Liver (tissue), 9 donors: Measurements from ENCODE around the gene TRPC4AP. TPM values are rescaled to one million over a fixed set of nuclear protein-coding genes. Genes with fewer than 3 reads are reported as not detected.

ENCODE experiments used
- DNase-seq: peaks from one replicate; pipeline ENCODE4 v3.0.0-alpha.2; 2017; ENCODE audit warnings: low spot score
- H3K27ac ChIP-seq, 2 donors: one replicate each; pipeline ENCODE4 v1.7.0; 2013; ENCODE audit warnings: inconsistent platforms in 2 of 2, low read length in 2 of 2, control low read depth in 1 of 2, low read depth in 1 of 2, mild to moderate bottlenecking in 1 of 2
- H3K27me3 ChIP-seq, 4 donors: one replicate each; pipeline versions ENCODE4 v1.6.1 to v1.7.0; 2013; ENCODE audit warnings: low read length in 3 of 4, inconsistent platforms in 1 of 4, mild to moderate bottlenecking in 1 of 4, moderate library complexity in 1 of 4; ENCODE audit not compliant: control insufficient read depth in 4 of 4, insufficient read depth in 4 of 4
- H3K36me3 ChIP-seq, 4 donors: one replicate each; pipeline versions ENCODE4 v1.6.1 to v1.7.0; 2013; ENCODE audit warnings: low read length in 3 of 4, mild to moderate bottlenecking in 3 of 4, low read depth in 1 of 4, moderate library complexity in 1 of 4; ENCODE audit not compliant: control insufficient read depth in 4 of 4, insufficient read depth in 3 of 4
- H3K4me1 ChIP-seq, 4 donors: one replicate each; pipeline versions ENCODE4 v1.6.1 to v1.7.0; 2013; ENCODE audit warnings: low read length in 3 of 4, mild to moderate bottlenecking in 3 of 4, moderate library complexity in 1 of 4; ENCODE audit not compliant: control insufficient read depth in 4 of 4, insufficient read depth in 4 of 4
- H3K4me3 ChIP-seq, 3 donors: one replicate each; pipeline versions ENCODE4 v1.6.1 to v1.7.0; 2013; ENCODE audit warnings: low read length in 3 of 3, control low read depth in 1 of 3, low read depth in 1 of 3, mild to moderate bottlenecking in 1 of 3
- H3K9ac ChIP-seq, 2 donors: one replicate each; pipeline ENCODE4 v1.7.0; 2013; ENCODE audit warnings: low read length in 2 of 2, mild to moderate bottlenecking in 2 of 2, moderate library complexity in 2 of 2, control low read depth in 1 of 2, low read depth in 1 of 2
- H3K9me3 ChIP-seq, 4 donors: one replicate each; pipeline versions ENCODE4 v1.6.1 to v1.7.0; 2013; ENCODE audit warnings: low read length in 3 of 4; ENCODE audit not compliant: control insufficient read depth in 4 of 4
- EGR1 ChIP-seq, 2 donors: IDR thresholded peaks; 2 replicates each; pipeline ENCODE4 v1.6.1; 2016 to 2018; ENCODE audit warnings: antibody characterized with exemption in 2 of 2, low read depth in 2 of 2
- FOXA1 ChIP-seq: IDR thresholded peaks from 2 replicates; pipeline ENCODE4 v1.6.1; 2016; ENCODE audit warnings: antibody characterized with exemption
- FOXA2 ChIP-seq: IDR thresholded peaks from 2 replicates; pipeline ENCODE4 v1.6.1; 2016; ENCODE audit warnings: antibody characterized with exemption
- GABPA ChIP-seq, 2 donors: IDR thresholded peaks in 1 of 2; conservative IDR thresholded peaks in 1 of 2; 2 replicates each; pipeline ENCODE4 v1.6.1; 2016; ENCODE audit warnings: antibody characterized with exemption in 2 of 2, mild to moderate bottlenecking in 1 of 2, moderate library complexity in 1 of 2
- HNF4A ChIP-seq, 2 donors: conservative IDR thresholded peaks; 2 replicates each; pipeline ENCODE4 v1.6.1; 2016; ENCODE audit warnings: antibody characterized with exemption in 2 of 2, mild to moderate bottlenecking in 2 of 2
- HNF4G ChIP-seq: IDR thresholded peaks from 2 replicates; pipeline ENCODE4 v1.6.1; 2016; ENCODE audit warnings: antibody characterized with exemption
- JUND ChIP-seq, 2 donors: IDR thresholded peaks; 2 replicates each; pipeline ENCODE4 v1.6.1; 2016; ENCODE audit warnings: antibody characterized with exemption in 2 of 2
- NR2F2 ChIP-seq: IDR thresholded peaks from 2 replicates; pipeline ENCODE4 v1.6.1; 2016; ENCODE audit warnings: antibody characterized with exemption
- RAD21 ChIP-seq, 2 donors: IDR thresholded peaks; 2 replicates each; pipeline ENCODE4 v1.6.1; 2016; ENCODE audit warnings: antibody characterized with exemption in 2 of 2, mild to moderate bottlenecking in 2 of 2
- RXRA ChIP-seq, 2 donors: IDR thresholded peaks; 2 replicates each; pipeline ENCODE4 v1.6.1; 2017 to 2018; ENCODE audit warnings: antibody characterized with exemption in 2 of 2, mild to moderate bottlenecking in 1 of 2
- SP1 ChIP-seq: IDR thresholded peaks from 2 replicates; pipeline ENCODE4 v1.6.1; 2018; ENCODE audit warnings: antibody characterized with exemption, mild to moderate bottlenecking
- TAF1 ChIP-seq: conservative IDR thresholded peaks from 2 replicates; pipeline ENCODE4 v1.6.1; 2016; ENCODE audit warnings: antibody characterized with exemption, mild to moderate bottlenecking
- YY1 ChIP-seq: IDR thresholded peaks from 2 replicates; pipeline ENCODE4 v1.6.1; 2016; ENCODE audit warnings: antibody characterized with exemption, mild to moderate bottlenecking
- WGBS: extraction: QIAGEN DNeasy Blood & Tissue Kit; methylation state at CpG from one replicate; pipeline ENCODE4 v1.1.7; 2013; 5-methylcytosine and 5-hydroxymethylcytosine counted together
- polyA plus RNA-seq, 2 donors: library from polyadenylated mRNA; stranded (reverse) in 1 of 2; unstranded in 1 of 2; fragments of 200-250 nt in 1 of 2; fragments of >200 nt in 1 of 2; fragmentation: Nextera tagmentation in 1 of 2; extraction: Ambion mirVana in 1 of 2; gene quantifications; one replicate each; pipeline versions ENCODE4 v1.2.1 to v1.2.3, GENCODE V29; 2013 to 2015
- total RNA-seq, 2 donors: library from RNA; depleted of rRNA; stranded (reverse); fragments of >200 nt; gene quantifications; one replicate each; pipeline ENCODE4 v1.2.3, GENCODE V29; 2014
- TF ChIP-seq, protein P1 (sequence below): IDR thresholded peaks from 2 replicates; pipeline ENCODE4 v1.6.1; 2016; ENCODE audit warnings: antibody characterized with exemption
- TF ChIP-seq, protein P2 (sequence below): fragments of 150-350 bp; IDR thresholded peaks from 2 replicates; pipeline ENCODE4 v1.5.1; 2017; ENCODE audit warnings: improper control_type of control experiment, low read depth, low read length; ENCODE audit not compliant: missing input control
- TF ChIP-seq, protein P3 (sequence below): IDR thresholded peaks from 2 replicates; pipeline ENCODE4 v1.6.1; 2016; ENCODE audit warnings: antibody characterized with exemption
- TF ChIP-seq, protein P4 (sequence below): IDR thresholded peaks from 2 replicates; pipeline ENCODE4 v1.6.1; 2016; ENCODE audit warnings: antibody characterized with exemption, mild to moderate bottlenecking
- TF ChIP-seq, protein P5 (sequence below): IDR thresholded peaks from 2 replicates; pipeline ENCODE4 v1.6.1; 2016; ENCODE audit warnings: antibody characterized with exemption
- donor health status: healthy.
- donor health status: healthy.
- donor health status: healthy.
- donor health status: healthy.
- donor health status: healthy.

Gene TRPC4AP
- total and polyA plus RNA-seq, 4 donors = 26.3 to 57.2 (median 33.8) TPM

DNA sequence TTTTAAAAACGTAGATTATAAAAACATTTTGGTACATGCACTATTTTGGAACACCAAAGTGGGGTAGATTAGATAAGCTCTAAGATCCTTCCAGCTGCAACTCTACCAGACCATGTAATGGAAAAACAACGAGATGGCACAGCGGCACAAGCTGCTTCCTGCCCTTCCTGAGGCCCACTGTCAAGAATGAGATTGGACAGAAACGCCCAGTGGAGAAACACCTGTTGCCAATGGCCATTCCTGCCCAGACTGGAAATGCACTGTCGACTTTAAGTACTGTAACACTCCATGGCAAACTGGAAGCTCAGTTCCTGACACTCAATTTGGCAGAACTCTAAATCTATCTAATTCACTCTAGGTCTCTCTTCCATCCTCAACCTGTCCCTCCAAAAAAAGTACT is 33.1 kb upstream of the TRPC4AP start:
- Histone ChIP-seq H3K27ac (no peak overlapping the region), H3K4me1 (no peaks in the 10 kb centered on the region), H3K9me3 (no peaks in the 10 kb centered on the region), H3K36me3 (peaks cover 10 to 65% (median 56%) of the 10 kb centered on the region in 4 donors), H3K4me3 (no peak overlapping the region), H3K27me3 (no peaks in the 10 kb centered on the region), H3K9ac (no peak overlapping the region)
- TF ChIP-seq NR2F2 (no peak), HNF4G (no peak), FOXA2 (no peak), FOXA1 (no peak), YY1 (no peak), RAD21 (IDR thresholded peaks at IDR 0.05) (no peak), JUND (IDR thresholded peaks at IDR 0.05) (no peak), EGR1 (IDR thresholded peaks at IDR 0.05; ENCODE audit: low read depth in 2 of 2) (no peak), TAF1 (no peak), HNF4A (conservative IDR thresholded peaks at IDR 0.05) (no peak), RXRA (IDR thresholded peaks at IDR 0.05) (no peak)
- TF ChIP-seq, protein P1, sequence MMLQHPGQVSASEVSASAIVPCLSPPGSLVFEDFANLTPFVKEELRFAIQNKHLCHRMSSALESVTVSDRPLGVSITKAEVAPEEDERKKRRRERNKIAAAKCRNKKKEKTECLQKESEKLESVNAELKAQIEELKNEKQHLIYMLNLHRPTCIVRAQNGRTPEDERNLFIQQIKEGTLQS = no peak
- TF ChIP-seq, protein P2, sequence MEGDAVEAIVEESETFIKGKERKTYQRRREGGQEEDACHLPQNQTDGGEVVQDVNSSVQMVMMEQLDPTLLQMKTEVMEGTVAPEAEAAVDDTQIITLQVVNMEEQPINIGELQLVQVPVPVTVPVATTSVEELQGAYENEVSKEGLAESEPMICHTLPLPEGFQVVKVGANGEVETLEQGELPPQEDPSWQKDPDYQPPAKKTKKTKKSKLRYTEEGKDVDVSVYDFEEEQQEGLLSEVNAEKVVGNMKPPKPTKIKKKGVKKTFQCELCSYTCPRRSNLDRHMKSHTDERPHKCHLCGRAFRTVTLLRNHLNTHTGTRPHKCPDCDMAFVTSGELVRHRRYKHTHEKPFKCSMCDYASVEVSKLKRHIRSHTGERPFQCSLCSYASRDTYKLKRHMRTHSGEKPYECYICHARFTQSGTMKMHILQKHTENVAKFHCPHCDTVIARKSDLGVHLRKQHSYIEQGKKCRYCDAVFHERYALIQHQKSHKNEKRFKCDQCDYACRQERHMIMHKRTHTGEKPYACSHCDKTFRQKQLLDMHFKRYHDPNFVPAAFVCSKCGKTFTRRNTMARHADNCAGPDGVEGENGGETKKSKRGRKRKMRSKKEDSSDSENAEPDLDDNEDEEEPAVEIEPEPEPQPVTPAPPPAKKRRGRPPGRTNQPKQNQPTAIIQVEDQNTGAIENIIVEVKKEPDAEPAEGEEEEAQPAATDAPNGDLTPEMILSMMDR = no peak
- TF ChIP-seq, protein P3, sequence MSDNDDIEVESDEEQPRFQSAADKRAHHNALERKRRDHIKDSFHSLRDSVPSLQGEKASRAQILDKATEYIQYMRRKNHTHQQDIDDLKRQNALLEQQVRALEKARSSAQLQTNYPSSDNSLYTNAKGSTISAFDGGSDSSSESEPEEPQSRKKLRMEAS = no peak
- whole genome bisulfite sequencing = 90% methylated on average over 5 of the region's 5 CpGs
- DNase-seq = no peak

DNA sequence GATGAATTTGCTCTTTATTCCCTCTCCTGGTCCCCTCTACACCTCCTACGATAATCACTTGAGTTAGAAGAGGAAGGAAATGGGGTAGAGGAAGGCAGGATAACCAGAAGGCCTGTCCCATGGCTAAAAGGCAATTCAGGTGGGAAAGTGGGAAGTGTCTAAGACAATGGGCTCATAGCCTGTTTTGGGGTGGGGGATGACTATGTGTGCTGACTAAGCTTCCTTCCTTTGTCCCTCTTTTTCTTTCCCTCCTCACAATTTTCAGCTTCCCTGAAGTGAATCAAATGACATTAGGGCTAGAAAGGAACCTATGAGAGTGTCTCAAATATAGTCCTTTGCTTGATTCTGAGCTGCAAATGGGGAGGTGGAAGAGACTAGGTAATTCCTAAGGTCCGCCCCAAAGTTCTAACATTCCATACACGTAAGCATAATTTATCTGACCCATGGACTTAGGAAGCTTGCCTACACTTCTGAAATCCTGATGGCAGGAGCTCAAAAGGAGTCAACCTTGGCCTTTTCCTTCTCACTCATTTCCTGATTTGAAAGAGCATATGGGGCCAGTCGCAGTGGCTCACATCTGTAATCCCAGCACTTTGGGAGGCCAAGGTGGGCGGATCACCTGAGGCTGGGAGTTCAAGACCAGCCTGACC is 30.3 kb upstream of the TRPC4AP start:
- H3K9me3 ChIP-seq = no peaks in the 10 kb centered on the region
- no peaks in the 10 kb centered on the region for H3K27me3 ChIP-seq
- H3K36me3 ChIP-seq = peaks cover 9 to 70% (median 53%) of the 10 kb centered on the region in 4 donors
- 89% methylated on average over 5 of the region's 5 CpGs for WGBS
- H3K27ac ChIP-seq = no peak overlapping the region
- TF ChIP-seq JUND (IDR thresholded peaks at IDR 0.05) (no peak), GABPA (IDR thresholded peaks at IDR 0.05 in 1 of 2, conservative IDR thresholded peaks at IDR 0.05 in 1 of 2) (no peak), NR2F2 (no peak), HNF4A (conservative IDR thresholded peaks at IDR 0.05) (no peak), HNF4G (no peak), RAD21 (IDR thresholded peaks at IDR 0.05) (no peak), YY1 (no peak), FOXA1 (no peak), FOXA2 (no peak), RXRA (IDR thresholded peaks at IDR 0.05) (no peak), TAF1 (no peak), SP1 (no peak)
- TF ChIP-seq, protein P4, sequence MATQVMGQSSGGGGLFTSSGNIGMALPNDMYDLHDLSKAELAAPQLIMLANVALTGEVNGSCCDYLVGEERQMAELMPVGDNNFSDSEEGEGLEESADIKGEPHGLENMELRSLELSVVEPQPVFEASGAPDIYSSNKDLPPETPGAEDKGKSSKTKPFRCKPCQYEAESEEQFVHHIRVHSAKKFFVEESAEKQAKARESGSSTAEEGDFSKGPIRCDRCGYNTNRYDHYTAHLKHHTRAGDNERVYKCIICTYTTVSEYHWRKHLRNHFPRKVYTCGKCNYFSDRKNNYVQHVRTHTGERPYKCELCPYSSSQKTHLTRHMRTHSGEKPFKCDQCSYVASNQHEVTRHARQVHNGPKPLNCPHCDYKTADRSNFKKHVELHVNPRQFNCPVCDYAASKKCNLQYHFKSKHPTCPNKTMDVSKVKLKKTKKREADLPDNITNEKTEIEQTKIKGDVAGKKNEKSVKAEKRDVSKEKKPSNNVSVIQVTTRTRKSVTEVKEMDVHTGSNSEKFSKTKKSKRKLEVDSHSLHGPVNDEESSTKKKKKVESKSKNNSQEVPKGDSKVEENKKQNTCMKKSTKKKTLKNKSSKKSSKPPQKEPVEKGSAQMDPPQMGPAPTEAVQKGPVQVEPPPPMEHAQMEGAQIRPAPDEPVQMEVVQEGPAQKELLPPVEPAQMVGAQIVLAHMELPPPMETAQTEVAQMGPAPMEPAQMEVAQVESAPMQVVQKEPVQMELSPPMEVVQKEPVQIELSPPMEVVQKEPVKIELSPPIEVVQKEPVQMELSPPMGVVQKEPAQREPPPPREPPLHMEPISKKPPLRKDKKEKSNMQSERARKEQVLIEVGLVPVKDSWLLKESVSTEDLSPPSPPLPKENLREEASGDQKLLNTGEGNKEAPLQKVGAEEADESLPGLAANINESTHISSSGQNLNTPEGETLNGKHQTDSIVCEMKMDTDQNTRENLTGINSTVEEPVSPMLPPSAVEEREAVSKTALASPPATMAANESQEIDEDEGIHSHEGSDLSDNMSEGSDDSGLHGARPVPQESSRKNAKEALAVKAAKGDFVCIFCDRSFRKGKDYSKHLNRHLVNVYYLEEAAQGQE = no peak
- TF ChIP-seq, protein P5, sequence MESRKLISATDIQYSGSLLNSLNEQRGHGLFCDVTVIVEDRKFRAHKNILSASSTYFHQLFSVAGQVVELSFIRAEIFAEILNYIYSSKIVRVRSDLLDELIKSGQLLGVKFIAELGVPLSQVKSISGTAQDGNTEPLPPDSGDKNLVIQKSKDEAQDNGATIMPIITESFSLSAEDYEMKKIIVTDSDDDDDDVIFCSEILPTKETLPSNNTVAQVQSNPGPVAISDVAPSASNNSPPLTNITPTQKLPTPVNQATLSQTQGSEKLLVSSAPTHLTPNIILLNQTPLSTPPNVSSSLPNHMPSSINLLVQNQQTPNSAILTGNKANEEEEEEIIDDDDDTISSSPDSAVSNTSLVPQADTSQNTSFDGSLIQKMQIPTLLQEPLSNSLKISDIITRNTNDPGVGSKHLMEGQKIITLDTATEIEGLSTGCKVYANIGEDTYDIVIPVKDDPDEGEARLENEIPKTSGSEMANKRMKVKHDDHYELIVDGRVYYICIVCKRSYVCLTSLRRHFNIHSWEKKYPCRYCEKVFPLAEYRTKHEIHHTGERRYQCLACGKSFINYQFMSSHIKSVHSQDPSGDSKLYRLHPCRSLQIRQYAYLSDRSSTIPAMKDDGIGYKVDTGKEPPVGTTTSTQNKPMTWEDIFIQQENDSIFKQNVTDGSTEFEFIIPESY = no peak
- TF ChIP-seq, protein P2 = no peak
- TF ChIP-seq, protein P3 = no peak
- TF ChIP-seq, protein P1 = no peak
- no peak overlapping the region for H3K9ac ChIP-seq
- DNase-seq = no peak
- H3K4me3 ChIP-seq = no peak overlapping the region
- H3K4me1 ChIP-seq = peaks cover 0 to 6% (median 2%) of the 10 kb centered on the region in 4 donors
